Tibial nerve (tissue), 4 donors: Measurements from ENCODE around the gene MAP2.

Experiments
- CTCF ChIP-seq, 5 experiments: fragments of 200-600 bp in 3 of 5; fragments of 450-650 bp in 2 of 5; sonication (generic) in 3 of 5; IDR thresholded peaks; one replicate each; pipeline ENCODE4 v1.5.1; 2016 to 2019; ENCODE audit warnings: antibody characterized with exemption in 5 of 5, mild to moderate bottlenecking in 3 of 5, moderate library complexity in 2 of 5
- EP300 ChIP-seq, 2 donors: sonication (generic); formaldehyde crosslinking; IDR thresholded peaks; one replicate each; pipeline ENCODE4 v1.6.1; 2017; ENCODE audit warnings: antibody characterized with exemption in 2 of 2, mild to moderate bottlenecking in 1 of 2
- POLR2A ChIP-seq, 2 donors: fragments of 450-650 bp; IDR thresholded peaks; one replicate each; pipeline ENCODE4 v1.6.1; 2017; ENCODE audit warnings: antibody characterized with exemption in 2 of 2, mild to moderate bottlenecking in 2 of 2, moderate library complexity in 2 of 2

- TF ChIP-seq CTCF (IDR thresholded peaks at IDR 0.05) (no peak), EP300 (IDR thresholded peaks at IDR 0.05) (no peak), POLR2A (IDR thresholded peaks at IDR 0.05) (no peak)
Observed at GRCh38 chr2:209696836-209697711, 273.2 kb downstream of the MAP2 start.
